Activated CD8-positive, alpha-beta memory T cell treated with anti-CD3 and anti-CD28 coated beads for 4 hours (primary cell): Measurements from ENCODE around the gene PROSER3.

Source experiments
- DNase-seq, 2 donors: peaks; one replicate each; pipeline ENCODE4 v3.0.0-alpha.2; 2020; ENCODE audit warnings: low read depth in 2 of 2

Gene PROSER3

DNA sequence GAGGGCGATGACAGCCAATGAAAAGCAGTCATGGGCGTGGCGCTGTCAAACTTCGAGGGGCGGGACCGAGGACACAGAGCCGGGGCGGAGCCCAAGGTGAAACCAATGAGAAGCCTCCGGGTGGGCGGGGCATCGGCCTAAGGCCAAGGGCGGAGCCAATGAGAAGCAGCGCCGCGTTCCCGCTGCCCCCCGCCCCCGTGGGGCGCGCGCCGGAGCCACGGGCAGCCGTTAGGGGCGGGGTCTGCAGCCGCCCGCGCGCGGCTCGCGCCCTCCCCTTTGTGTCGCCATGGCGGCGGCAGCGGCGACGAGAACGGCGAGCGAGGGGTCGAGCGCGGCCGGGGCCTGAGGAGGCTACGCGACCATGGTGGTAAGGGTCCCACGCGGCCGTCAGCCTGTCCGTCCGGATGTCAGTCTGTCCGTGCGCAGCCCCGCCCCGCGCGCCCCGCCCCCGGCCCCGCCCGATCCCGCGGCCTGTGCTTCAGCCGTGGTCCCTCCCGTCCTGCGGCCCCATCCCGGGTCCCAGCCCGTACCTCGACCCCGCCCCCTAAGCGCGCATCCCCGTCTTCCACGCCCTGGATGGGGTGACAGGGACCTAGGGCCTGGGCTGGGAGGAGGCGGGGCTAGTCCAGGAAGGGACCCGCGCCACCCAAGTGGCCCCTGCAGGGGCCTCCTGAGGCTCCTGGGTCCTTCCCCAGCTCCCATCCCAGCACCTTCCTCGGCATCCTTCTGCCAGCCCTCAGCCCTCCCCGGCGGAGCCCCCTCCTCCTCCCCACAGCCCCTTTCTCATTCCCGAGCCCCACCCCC, 17.5 kb downstream of the PROSER3 start, which contains the start of gene ARHGAP33:
Gene ARHGAP33, plus strand, starts transcription at position 267 of the 804 bp plus-strand sequence. Its CDS starts 95 bp downstream, at position 362.
- peak; percentile 97 for DNase-seq

DNA sequence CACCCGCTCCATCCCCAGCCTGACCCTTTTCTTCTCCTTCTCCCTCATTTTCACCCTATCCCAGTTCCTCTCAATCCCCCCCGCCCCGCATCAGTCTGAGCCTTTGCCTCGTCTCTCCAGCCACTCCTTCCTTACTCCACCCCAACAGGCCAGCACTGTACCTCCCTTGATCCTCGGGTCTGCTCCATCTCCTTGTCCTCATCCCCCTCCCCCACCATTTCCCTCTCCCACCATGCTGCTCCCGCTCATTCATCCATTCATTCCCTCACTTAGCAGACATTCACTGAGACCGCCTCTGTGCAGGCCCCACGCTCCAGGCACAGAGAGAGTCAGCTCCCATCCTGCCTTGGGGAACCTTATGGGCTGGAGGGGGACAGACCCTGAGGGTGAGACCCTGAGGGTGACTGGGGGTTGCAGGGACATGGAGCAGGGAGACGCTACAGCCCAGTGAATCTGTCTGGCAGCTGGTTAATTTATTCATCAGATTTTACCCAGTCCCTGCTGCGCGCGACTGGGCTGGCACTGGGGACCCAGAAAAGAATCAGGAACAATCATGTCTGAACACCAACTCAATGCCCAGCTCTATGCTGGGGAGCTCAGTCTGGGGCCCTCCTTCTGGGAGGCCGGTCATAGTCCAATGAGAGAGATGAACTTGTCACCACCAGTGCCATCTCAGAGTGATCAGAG, 18.3 kb downstream of the PROSER3 start:
- no peak for DNase-seq

DNA sequence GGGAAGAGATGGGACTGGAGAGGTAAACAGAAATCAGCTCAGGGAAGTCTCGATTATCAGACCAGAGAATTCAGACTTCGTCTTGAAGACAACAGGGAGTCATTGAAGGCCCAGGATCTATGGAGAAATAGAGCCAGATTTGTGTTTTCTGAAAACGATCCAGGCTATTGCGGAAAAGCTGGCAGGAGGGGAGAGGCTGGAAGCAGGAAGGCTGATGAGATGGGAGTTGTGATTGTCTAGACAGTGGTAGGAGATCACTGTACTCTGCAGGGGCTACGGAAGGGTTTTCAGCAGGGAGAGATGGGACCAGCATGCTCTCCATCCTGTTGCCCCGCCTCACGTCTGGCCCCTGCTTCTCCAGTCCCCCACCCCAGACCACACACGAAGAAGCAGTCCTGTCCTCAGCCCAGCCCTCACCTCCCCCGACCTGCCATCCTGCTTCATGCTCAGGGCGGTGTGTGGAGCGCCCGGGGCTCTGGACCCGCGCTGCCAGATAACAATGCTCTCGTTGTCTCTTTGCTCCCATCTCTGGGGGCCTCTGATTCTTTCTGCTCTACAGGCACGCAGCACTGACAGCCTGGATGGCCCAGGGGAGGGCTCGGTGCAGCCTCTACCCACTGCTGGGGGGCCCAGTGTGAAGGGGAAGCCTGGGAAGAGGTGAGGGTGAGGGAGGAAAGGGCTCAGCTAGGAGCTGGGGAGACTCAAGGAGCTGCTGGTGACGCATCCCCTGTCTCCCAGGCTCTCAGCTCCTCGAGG, 19.3 kb downstream of the PROSER3 start:
- no peak for DNase-seq

DNA sequence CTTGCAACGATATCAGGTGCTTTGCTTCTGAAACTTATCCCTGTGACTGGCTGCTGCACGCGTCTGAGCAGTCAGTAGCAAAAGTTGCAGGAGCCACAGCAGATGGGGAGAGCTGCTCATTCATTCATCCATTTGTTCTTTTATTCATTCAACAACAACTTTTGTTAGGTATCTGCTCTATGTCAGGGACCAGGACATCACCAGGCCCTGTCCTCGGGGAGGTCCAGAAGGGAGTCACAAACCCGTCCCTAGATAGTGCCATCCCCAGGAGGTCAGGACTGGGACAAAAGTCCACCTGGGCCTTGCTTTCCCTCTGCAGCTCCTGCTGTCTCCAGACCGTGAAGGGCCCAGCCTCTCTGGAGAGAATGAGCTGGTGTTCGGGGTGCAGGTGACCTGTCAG, 20.0 kb downstream of the PROSER3 start:
- DNase-seq: no peak

DNA sequence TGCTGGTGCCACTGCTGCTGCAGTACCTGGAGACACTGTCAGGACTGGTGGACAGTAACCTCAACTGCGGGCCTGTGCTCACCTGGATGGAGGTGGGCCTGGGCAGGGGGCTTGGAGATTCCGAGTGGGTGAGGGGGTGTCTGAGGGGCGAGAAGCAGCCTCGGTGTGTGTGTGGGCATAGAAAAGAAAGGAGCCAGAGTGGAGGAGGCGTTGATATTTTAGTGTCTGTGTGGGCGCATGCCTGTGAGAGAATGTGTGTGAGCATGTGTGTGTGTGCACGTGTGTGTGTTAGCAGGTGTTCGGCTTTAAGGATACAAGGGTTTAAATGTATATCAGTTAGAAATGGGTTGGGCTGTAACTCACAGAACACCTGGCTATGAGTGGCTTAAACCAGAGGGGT, 21.1 kb downstream of the PROSER3 start:
- DNase-seq: no peak

DNA sequence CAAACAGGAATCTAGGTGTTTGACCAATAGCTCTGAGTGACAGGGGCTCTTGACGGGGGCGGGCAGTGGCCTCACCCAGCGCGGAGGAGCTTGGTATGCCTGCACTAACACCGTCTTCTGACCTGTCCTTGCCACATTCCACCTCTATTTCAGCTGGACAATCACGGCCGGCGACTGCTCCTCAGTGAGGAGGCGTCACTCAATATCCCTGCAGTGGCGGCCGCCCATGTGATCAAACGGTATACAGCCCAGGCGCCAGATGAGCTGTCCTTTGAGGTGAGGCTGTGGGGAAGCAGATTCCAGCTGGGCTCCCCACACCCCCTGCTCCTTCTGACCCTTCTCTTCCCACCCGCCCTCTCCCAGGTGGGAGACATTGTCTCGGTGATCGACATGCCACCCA, 22.1 kb downstream of the PROSER3 start:
- DNase-seq: no peak

DNA sequence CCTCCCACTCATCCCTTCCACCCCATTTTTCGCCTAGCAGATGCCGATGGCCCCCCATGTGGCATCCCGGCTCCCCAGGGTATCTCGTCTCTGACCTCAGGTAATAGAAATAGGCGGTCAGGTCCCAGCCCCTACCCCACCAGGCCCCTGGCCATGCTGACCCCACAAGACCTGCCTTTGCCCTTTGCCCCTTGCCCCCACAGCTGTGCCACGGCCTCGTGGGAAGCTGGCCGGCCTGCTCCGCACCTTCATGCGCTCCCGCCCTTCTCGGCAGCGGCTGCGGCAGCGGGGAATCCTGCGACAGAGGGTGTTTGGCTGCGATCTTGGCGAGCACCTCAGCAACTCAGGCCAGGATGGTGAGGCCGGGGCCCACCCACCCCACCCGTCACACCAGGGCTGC, 22.7 kb downstream of the PROSER3 start:
- DNase-seq: no peak

DNA sequence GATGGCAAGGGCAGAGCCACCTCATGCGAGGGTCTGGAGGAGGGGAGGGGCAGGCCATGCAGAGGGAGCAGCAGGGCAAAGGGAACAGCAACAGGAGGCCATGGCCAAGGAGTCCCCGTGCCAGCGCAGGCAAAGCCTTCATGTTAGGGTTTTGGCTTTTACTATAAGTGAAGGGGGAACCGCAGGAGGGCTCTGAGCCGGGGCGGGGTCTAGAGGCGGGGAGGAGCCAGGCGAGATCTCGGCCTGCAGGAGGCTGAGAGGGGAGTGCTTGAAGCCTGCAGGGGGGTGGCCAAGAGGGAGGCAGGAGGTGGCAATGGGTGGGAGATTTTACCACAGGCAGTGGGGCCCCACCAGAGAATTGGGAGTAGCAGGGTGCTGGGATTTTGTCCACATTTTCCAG, 23.7 kb downstream of the PROSER3 start:
- no peak for DNase-seq

DNA sequence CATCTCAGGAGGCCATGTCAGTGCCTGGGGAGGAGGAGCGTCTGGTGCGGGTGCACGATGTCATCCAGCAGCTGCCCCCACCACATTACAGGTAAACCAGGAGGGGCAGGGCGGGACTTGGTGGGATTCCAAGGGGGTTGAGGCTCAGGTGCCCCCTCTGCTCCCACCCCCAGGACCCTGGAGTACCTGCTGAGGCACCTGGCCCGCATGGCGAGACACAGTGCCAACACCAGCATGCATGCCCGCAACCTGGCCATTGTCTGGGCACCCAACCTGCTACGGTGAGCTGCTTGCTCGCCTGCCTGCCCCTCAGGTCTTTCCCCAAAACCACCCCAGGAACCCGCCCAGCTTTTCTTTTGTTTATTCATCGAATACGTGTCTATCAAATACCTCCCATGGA, 24.6 kb downstream of the PROSER3 start:
- DNase-seq: no peak

DNA sequence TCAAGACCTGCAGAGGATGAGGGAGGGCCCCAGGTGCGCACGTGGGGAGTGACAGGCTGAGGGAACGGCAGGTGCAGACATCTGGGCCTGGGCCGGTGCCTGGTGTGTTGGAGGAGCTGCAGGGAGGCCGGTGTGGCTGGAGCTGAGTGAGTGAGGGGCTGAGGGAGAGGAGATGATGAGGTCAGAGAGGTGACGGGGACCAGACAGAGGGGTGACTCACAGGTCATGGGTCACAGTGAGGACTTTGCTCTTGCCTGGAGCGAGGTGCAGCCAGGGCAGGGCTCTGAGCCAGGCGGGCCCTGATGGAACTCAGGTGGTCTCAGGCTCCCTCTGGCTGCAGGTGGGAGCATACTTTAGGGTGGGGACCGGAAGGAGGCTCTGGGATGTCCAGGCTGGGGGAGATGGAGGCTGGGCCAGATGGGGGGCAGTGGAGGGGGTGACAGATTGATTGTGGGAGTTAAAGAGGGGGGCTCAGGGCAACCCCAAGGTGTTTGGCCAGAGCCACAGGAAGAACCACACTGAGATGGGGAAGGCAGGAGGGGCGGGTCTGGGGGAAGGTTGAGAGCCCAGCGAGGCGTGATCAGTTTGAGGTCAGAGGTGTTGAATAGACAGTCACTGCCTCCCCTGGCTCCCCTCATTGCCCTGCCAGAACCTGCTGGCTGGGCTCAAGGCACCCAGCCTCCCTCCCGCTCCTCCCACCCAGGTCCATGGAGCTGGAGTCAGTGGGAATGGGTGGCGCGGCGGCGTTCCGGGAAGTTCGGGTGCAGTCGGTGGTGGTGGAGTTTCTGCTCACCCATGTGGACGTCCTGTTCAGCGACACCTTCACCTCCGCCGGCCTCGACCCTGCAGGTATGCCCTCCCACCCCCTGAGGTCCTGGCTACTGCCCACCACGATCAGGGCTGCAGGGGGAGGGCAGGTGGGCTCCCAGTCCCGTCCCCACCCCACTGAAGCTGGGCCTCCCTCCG, 25.8 kb downstream of the PROSER3 start:
- DNase-seq: no peak

DNA sequence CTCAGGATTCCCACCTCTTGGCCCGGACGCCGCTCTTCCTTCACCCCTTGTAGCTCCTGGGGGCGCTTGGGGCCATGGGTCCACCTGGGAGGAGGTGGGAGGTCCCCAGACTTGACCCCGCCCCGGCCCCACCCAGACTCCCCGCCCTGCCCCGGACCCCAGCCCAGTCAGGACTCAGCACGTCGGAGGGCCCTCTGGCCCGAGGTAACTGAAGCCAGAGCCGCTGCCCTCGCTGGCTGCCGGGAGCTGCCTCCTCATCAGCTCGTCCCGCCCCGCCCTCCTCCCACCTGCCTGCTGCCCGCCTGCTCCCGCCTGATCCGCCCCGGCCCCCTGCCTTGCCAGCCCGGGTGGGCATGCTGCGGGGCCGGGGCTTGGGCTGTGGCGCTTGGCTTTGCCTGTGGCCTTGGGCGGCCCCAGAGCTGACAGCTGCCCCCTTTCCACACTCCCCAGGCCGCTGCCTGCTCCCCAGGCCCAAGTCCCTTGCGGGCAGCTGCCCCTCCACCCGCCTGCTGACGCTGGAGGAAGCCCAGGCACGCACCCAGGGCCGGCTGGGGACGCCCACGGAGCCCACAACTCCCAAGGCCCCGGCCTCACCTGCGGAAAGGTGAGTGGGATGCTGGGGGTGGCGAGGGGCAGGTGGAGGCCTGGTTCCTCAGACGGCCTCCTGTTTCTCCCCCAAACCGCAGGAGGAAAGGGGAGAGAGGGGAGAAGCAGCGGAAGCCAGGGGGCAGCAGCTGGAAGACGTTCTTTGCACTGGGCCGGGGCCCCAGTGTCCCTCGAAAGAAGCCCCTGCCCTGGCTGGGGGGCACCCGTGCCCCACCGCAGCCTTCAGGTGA, 26.7 kb downstream of the PROSER3 start:
- no peak for DNase-seq

DNA sequence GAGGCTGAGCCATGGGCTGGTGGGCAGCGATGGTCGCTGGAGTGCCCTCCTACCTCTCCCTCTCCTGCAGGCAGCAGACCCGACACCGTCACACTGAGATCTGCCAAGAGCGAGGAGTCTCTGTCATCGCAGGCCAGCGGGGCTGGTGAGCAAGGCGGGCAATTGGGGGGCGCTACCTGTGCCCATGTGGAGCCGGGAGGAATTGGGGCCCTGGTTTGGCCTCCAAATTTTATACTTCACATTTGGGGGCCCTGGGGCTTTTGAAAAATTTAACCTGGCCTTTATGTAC, 27.3 kb downstream of the PROSER3 start:
- no peak for DNase-seq

DNA sequence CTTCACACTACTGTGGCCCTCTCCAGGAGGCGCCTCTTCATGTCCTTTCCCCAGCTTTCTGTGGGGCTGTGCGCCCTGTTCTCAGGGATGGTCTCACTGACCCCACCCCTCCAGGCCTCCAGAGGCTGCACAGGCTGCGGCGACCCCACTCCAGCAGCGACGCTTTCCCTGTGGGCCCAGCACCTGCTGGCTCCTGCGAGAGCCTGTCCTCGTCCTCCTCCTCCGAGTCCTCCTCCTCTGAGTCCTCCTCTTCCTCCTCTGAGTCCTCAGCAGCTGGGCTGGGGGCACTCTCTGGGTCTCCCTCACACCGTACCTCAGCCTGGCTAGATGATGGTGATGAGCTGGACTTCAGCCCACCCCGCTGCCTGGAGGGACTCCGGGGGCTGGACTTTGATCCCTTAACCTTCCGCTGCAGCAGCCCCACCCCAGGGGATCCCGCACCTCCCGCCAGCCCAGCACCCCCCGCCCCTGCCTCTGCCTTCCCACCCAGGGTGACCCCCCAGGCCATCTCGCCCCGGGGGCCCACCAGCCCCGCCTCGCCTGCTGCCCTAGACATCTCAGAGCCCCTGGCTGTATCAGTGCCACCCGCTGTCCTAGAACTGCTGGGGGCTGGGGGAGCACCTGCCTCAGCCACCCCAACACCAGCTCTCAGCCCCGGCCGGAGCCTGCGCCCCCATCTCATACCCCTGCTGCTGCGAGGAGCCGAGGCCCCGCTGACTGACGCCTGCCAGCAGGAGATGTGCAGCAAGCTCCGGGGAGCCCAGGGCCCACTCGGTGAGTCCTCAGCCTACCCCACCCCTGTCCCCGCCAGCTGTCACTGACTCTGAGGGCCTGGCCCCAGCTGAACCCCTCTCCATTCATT, 28.6 kb downstream of the PROSER3 start:
- DNase-seq: no peak

DNA sequence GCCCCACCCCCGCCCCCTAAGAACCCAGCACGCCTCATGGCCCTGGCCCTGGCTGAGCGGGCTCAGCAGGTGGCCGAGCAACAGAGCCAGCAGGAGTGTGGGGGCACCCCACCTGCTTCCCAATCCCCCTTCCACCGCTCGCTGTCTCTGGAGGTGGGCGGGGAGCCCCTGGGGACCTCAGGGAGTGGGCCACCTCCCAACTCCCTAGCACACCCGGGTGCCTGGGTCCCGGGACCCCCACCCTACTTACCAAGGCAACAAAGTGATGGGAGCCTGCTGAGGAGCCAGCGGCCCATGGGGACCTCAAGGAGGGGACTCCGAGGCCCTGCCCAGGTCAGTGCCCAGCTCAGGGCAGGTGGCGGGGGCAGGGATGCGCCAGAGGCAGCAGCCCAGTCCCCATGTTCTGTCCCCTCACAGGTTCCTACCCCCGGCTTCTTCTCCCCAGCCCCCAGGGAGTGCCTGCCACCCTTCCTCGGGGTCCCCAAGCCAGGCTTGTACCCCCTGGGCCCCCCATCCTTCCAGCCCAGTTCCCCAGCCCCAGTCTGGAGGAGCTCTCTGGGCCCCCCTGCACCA, 29.3 kb downstream of the PROSER3 start:
- DNase-seq: no peak

DNA sequence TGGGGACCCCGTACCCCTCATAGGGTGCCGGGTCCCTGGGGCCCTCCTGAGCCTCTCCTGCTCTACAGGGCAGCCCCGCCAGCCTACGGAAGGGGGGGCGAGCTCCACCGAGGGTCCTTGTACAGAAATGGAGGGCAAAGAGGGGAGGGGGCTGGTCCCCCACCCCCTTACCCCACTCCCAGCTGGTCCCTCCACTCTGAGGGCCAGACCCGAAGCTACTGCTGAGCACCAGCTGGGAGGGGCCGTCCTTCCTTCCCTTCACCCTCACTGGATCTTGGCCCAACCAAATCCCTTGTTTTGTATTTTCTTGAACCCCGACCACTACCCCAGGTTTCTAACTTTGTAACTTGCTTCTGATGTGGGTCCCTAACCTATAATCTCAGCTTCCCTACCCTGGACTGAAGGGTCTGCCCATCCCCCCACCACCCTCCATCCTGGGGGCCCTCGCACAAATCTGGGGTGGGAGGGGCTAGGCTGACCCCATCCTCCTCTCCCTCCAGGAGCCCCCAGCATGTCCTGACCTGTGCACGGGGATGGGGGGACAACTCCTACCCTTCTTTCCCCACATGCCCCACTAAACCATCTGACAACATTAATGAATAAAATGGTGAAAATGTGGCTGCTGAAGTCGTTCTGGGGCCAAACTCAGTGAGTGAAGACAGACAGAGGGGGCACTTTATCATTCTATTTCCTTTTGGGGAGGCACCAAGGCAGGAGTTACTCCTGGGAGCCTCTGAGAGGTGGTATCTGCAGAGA, 30.4 kb downstream of the PROSER3 start:
- DNase-seq: no peak

DNA sequence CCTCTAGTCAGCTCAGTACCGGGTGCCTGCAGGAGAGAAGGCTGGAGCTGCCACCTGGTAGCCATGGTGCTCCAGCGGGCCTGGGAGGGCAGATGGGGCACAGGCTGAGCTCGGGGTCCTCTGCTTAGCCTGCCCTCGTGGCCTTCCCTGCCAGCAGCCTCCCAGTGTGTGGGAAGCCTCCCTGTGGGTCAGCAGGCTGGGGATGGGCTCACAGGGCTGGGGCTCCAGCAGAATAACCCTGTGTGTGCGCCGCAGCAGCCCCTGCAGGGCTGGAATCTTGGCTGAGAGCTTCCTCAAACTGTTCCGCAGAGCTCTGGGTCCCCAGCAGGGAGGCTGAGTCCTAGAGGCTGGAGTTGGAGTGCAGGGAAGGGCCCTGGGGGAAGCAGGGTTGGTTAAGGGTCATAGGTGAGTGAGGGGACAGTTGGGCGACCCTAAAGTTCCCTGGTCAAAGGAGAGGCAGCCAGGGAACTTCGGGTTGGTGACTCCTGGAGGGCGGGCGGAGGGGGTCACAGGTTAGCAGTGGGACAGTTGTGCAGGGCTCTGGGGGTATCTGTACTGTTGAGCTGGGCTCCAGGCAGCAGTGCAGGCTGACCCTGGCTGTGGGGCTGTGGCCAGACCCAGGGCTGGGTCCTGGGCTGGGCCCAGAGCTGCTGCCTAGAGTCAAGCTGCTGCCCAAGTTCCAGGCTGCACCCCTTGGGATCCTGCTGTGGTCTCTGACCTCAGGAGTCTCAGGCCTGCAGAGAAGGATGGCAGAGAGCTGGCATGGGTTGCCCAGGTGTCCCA, 31.4 kb downstream of the PROSER3 start:
- DNase-seq: no peak

DNA sequence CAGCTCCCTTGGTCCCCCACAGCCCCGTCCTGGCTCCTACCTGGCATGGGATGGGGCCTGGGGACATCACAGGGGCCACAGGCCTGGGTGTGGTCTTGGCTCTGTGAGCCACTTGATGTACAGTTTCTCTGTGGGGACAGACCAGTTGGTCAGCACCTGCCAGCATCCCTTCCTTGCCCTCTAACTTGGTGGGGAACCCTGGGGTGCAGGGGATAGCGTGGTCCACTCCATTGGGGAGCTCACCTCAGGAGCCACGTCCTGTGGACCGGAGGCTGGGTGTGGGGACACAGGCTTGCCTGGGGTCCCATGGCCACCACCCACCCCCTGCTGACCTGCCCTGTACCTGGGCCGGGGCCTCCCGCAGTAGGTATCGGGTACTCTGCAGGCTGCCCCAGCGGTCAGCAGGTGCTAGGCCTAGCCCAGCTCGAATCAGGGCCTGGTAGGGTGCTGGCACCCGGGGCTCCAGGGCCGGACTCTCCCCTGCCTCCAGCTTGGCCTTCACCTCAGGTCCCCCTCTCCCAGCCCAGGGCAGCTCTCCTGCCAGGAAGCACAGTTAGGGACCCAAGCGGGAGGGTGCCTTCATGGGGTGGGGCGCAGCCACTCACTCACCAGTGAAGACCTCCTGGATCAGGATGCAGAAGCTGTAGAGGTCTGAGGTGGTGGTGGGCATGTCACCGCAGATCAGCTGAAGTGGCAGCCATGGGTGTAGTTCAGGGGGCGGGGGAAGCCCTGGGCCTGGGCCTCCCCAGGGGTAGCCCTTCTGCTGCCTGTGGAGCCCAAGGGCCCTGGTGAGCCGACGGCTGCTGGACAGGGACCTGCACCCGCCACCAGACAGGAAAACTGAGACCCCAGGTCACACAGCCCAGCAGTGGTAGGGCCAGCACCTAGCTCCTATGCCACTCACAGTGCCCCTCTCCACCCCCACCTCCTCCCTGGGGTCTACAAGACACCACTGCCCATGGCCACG, 32.3 kb downstream of the PROSER3 start:
- no peak for DNase-seq
